HG02623 (cell line): ENCODE results near the gene RABGGTA.

Experiments
- ATAC-seq: cut with Tn5 transposase; IDR thresholded peaks from one replicate; pipeline ENCODE4 v1.9.1; 2021; ENCODE audit warnings: moderate library complexity; ENCODE audit not compliant: unreplicated experiment

The RABGGTA gene

DNA sequence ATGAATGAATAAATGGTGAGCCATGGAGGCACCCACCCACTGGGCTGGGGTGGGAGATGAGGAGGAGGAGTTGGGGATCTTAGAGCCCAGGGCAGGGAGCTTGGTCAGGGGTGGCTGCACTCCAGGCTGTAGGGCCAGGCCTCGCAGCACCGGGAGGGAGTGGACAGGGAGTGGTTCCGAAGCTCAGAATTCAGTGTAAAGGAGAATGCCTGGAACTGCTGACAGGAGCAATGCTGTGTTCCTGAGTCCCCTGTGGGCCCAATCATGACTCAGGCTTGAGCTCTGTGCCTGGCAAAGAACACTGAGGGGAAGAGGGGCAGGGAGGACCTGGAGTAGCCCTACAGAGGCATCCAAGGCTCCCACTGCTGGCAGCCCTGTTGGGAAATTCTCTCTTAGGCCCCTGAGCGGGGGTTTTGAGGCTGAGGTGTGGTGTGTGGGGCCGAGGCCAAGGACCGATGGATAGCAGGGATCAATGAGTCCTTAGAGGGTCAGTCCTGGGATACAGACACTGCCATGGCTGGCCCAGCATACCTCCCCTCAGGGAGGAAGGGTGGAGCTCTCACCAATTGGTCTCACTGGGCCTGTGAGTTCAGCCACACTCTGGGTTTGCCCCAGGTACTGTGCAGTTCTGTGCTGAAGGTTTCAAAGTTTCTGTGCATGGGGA, 9.5 kb upstream of the RABGGTA start:
- no peak for ATAC-seq

DNA sequence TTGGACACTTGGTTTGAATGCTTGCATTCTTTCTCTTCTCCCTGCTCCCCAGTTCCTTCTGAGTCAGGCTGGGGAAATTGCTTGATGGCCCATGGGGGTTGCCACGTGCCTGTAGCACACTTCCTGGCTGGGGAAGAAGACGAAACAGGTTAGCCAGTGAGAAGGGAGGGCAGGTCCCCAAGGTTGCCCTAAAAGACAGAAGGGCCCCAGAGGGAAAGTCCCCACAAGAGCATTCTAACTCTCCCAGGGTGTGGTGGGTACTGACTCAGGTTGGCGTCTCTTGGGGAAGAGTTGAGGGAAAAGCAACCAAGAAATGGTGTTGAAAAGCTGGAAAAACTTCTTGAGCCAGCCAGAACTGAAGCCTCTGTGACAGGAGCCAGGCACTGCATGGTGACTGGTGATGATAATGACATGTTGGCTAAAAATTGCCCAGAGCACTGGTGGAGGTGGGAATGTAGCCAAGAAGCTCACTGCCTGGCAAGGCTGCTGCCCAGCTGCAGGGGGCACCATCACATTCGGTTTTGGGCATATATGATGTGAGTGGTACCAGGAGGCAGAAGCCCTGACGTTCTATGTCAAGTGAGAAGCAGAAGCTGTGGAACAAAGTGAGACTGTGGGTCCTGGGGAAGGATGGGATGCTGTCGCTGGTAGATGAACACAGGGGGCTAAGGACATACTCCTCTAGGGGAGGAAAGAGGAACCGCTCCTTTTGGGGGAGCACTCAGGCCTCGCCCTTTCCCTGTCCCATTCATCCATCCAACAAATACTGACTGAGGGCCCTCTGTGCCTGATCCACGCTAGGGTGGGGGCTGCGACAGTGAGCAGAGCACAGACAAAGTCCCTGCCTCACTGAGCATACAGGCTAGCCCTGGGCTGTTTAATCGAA, 8.1 kb upstream of the RABGGTA start:
- peak; percentile 62 for ATAC-seq

DNA sequence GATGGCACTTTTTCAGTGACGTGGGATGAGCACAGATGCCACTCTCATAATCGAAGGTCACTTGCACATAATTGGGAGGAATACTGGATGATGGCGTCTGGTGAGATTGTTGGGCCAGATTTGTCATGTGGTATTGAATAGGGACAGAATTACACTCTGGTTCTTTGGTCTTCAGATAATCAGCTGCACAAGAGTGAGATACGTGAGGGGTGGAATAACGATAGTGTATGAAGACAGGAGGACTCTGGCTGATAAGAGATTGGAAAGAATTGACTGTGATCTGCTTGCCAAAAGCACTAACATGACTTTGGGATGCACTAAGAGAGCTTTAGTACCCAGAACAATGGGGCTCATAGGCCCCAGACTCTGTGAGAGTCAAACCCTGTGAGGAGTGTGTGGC, 7.0 kb upstream of the RABGGTA start:
- no peak for ATAC-seq

DNA sequence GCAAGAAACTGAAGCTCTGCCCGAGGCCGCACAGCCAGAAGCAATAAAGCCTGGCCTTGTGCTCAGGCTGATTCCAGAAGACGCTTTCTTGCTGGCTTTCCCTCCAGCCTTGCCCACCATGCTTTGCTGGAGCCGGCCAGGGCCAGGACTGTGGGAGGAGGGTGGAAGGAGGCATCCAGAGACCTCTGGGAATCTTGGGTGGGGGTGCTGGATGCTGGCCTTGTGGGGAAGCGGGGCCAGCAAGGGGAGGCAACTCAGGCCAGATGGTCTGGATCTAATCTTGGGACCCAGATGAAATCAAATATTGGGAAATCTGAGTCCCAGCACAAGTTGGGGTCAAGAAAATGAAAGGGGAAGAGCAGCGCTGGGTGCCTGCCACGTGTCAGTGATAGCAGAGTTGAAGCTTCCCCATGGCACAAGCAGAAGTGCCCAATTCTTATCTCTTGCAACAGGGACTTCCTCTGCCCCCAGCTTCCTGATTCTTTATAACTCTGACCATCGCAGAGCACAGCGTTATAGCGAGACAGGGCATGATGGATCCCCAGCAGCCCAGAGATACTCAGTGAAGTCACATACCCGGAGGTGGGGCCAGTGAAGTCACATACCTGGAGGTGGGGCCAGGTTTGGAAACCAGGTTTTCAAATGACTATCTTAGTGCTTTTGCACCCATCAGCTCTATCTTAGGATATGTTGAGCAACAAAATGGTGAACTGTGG, 6.4 kb upstream of the RABGGTA start:
- no peak for ATAC-seq

DNA sequence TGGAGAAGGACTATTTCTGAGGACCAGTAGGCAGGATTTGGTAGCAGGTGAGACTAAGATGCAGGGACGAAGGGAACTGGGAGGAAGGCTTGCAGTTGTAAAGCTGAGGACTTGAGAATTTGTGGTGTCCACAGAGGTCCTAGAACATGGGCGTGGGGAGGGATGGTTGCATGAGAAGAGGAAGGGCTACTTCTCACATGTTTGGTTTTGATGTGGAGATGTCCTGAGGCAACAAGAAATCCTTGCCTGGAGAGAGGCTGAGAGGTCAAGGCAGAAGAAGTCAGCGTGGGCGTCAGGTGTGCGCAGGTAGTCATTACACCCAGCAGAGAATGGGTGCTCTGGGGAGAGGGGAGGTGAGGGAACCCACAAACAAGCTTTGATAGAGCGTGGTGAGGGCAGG, 5.7 kb upstream of the RABGGTA start:
- ATAC-seq: no peak

DNA sequence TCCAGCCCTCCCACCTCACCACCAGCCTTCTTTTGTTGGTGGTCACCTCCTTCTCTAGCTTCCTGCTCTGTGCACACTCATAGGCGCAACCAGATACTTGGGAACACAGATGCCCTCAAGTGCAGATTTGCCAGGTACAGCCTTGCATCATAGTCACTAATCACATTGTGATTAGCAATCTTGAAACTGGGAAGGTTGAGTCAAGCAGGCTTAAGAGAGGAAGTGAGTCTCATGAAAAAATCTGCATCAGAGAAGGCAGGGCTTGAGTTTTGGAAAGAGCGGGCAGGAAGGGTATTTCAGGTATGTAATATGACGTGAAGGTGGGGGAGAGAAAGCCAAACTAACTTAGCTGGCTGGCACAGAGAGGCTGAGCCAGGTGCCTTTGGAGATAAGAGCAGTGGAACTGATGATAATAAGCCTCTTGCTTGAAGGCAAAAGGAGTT, 2.7 kb upstream of the RABGGTA start:
- peak; percentile 45 for ATAC-seq

DNA sequence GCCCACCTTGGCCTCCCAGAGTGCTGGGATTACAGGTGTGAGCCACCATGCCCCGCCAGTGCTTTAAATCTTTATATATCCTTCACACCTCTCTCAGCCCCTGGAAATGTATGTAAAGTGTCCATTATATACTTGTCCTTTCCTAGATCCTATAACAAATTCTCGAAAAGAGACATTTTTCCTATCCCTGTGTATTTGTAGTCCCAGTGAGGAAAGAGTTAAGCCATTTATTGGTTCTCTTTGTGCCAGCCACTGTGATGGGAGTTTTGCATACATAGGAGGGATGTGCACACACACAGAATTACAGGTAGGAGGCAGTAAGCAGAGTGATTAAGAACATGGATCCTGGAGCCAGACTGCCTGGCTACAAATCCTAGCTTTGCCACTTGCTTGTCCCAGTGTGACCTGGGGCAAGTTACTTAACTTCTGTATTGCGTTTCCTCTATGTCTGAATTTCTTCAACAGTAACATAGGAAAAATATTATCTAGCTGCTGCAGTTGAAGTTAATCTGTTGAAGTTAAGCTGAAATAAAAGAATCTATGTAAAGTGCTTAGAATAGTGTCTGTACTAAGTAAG, 2.1 kb upstream of the RABGGTA start:
- ATAC-seq: no peak

DNA sequence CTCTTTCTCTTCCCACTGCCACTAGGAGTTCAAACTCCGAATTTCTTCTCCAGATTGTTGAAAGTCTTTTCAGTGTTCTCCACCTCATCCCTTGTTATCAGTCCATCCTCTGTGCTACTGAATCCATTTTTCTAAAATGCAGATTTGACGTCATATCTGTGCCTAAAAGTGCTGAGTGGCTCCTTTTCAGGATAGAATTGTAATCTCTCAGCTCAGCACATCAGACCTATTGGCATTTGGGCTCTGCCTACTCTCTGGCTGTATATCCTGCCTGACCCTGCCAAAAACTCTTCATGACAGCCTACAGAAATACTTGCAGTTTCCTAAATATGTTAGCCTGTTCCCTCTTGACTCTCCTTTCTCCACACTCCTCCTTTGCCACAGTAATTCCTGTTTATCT, 1.1 kb upstream of the RABGGTA start:
- ATAC-seq: no peak

DNA sequence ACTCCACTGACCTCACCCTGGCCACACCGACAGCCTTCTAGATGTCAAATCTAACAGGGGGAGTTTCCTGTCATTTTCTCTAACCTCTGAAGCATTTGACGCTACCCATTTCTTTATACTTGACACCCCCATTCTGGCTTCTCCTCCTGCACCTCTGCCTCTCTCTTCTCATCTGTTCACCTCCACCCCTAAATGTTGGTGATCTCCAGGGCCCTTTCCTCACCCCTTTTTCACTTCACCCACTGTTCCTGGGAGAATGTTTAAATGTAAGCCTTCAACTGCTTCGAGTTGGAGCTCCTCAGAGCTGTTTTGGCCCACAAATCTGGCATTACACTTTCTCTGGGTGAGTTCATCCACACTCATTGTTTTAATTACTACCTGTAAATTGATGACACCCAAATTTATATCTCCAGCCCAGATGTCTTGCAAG, 452 bp upstream of the RABGGTA start:
- no peak for ATAC-seq

DNA sequence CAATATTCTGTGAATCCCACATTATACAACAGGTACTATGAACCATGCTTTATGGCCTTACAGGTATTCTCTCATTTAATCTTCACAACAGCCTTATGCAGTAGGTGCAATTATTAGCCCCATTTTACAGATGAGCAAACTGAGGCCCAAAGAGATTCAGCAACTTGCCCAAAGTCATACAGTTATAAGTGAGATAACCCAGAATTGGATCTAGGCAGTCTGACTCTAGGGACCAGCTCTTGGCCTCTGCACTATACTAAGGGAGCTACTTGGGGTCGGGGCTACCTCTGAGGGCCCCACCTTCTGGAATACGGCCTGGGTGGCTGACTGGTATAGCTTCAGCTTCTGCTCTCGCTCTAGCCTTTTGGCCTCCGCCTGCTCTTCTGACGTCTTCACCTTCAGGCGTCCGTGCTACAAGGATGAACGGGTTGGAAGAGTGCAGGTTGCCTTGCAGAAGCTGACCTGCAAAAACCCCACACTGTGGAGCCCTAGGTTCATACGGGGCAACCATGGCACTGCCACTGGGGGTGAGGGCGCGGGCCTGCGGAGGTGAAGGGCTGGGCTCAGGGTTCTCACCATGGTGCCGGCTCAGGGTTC, 762 bp downstream of the RABGGTA start:
- ATAC-seq: no peak

DNA sequence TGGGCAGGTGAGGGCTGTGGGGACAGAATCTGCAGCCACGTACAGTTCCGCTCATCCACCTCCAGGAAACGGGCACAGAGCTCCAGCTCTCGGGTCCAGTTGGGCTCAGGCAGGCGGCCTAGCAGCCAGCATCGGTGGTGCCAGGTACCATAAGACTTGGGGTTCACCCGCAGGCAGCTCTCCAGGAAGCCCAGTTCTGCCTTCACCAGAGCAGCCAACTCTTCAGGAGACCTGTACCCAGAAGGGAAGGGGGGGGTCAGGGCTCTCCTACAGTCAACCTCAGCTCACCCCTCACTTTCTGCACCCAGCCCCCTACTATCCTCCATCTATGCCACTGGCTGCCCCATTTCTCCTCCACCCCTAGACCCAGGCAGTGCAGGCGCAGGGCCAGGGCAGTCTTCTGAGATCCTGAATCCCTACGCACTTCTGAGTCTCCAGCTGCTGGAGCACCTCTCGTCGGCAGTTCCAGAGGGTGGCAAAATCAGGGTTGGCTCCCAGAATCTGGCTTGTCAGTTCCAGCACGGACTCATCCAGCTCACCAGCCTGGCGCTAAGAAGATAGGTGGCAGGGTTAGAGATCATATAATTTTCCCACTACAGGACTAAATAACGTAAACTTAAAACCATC, 1.4 kb downstream of the RABGGTA start:
- ATAC-seq: no peak

DNA sequence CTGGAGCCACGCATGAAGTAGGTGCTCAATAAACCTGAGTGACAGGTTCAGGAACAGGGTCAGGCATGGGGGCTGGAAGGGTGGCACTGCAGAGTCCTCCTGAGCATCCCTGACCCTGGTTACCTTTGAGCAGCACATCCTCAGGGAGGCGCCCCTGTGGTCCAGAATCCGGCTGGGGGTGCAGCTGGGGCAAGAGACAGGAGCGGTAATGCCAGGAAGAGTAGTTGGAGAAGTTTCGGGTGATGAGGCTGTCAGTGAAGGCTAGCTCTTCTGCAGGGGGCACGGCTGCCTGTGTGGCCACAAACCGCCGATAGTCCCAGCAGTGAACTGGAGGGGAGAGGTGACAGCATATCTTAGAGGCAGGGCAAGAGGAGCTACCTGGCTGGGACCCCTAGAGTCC, 2.0 kb downstream of the RABGGTA start:
- no peak for ATAC-seq

DNA sequence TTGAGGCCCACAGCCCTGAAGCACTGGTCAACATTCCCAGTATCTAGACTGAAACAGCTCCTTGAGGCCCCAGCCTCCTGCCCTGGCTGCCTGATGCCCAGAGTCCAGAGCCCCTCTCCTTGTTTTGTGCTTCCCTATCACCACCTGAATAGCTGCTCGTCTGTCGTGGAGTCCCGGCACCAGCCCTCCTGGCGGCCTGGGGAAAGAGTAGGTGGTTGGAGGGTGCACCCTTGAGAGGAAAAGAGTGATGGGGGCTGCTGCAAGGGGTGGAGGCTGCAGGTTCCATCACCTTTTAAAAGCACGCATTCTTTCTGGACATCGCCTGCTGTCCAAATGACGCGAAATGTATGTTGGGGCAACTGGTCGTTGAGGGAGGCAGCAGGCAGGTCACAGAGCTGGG, 3.2 kb downstream of the RABGGTA start:
- no peak for ATAC-seq

DNA sequence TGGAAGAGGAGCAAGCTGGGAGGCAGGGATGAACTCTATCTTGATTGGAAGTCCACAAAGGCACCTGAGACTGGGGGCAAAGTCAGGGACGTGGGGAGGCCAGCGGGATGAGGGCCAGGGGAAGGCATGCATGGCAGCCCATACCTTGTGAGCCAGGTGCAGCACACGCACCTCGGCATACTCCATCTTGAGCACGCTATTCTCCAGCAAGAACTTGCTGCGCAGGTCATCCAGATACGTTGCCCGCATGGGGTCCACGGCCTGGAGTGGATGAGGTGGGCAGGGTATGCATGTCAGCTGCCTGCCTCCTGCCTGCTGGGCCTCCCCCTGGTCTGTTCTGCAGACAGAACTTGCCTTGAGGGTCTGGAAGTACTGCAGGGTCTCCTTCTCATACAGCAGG, 3.9 kb downstream of the RABGGTA start:
- ATAC-seq: no peak

DNA sequence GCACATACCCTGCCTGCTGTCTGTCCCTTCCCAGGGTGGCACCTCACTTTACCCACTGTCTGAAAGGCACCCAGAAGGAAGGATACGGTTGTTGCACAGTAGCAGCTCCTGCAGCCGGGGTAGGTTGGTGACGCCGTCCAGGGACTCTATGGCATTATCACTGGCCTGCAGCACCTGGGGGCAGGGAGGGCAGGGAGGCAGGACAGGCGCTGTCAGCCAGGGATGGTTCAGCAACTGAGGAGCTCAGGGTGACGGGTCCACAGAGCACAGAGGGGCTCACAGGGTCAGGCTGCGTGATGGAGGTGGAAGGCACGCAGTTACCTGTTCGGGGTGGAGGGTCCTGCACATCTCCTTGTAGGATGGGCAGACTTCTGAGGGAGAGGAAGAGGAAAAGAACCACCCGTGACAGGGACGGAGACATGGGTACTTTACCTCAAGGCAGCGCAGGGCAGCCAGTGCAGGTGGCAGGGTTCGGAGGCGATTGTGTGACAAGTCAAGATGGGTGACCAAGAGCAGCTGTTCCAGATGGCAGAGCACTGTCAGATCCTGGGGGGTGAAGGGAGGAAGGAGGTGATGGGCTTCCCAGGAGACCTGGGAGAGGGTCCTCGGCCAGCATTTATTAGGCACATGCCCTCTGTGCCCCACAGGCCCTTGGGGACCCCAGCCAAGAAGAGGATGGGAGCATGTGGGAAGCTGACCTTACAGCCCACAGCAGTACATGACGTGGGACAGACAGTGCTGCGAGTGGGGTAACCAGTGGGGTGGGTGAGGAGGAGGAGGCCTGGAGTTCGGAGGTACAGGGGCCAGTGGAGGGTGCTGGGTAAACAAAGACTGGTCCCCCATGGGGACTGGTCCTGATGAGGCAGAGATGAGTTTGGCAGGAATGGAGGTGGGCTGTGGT, 4.8 kb downstream of the RABGGTA start:
- ATAC-seq: no peak

DNA sequence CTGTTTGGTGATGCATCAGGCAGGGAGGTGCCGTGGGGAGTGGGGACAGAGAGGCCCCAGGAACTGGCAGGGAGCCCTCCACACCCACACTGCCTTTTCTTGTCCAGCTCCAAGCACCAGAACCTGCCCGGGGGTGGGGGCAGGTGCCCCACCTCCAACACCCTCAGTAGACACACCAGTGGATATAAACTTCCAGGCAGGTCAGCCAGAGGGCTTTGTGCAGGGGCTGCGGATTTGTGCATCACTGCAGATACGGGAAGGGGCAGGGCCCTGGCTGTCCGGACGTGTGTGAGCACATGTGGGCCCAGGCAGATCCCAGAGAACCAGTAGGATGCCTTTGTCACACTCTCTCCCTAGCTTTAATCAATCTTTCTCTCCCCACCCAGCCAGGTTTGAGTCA, 7.1 kb downstream of the RABGGTA start:
- no peak for ATAC-seq

DNA sequence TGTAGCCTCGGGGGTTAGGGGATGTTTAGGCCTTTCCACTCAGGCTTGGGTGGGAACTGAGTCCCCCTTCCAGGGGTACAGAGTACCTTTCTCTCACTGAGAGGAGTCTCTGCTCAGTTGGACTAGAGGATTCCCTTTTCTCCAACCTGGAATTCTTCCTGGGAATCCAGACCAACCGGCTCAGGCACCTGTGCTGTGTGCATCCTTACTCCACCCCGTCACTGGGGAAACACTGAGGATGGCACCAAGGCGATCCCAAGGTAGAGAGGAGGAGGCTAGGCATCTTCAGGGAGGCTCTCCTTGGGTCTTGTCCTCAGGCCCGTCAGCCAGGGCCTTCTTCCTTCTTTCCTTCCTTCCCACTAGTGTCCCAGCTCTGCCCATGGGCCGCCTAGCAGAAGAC, 7.5 kb downstream of the RABGGTA start:
- ATAC-seq: no peak

DNA sequence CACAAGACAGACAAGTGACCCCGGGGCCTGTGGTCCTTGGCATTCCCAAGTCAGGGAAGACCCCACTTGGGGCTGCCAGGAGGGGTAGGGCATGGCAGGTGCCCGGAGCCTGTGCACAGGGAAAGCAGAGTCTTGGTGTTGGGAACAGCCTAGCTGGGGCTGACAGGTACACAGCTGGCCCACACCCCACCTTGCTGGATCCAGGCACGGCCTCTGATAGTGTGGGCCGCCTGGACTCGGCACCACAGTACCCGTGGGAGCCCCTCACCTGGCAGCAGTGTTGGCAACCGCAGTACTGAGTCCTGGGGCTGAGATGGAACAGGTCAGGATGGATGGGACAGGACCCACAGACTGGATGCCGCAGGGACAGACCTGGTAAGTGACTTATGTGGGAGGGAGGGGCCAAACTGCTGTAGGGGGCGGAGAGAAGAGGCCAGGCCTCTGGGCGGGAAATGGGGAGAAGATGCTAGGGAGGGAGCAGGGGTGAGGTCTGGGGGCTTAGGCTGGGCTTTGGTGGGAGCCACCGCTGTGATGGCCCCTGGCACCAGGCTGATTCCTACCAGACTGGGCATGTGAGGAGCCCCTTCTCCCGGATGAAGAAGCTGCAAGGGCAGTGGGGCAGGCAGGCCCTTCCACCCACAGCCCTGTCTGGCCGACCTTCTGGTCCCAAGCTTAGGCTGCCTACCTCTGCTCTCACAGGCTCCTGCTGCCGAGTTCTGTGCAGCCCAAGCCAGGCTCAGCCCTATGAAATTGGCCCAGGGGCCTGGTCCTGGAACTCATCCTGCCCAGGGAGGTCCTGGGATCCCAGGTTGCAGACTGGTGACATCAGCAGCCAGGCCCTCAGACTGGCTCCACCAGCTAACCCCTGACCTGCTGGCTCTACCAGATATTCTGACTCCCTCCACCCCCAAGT, 8.3 kb downstream of the RABGGTA start, which contains the start of gene TGM1:
Gene TGM1 (minus strand): TSS at position 357 of the 913 bp plus-strand sequence. CDS start 825 bp downstream, outside the sequence.
- no peak for ATAC-seq
